Mesendoderm (in vitro differentiated cells): ENCODE measurements around the gene CELSR2.

Experiments used
- DNase-seq: peaks from one replicate; pipeline ENCODE4 v3.0.0; 2013
- H2AK5ac ChIP-seq: 2 replicates; pipeline ENCODE4 v1.6.1; 2013; ENCODE audit warnings: low read length, inconsistent platforms
- H2BK120ac ChIP-seq: 2 replicates; pipeline ENCODE4 v1.6.1; 2013; ENCODE audit warnings: low read depth, mild to moderate bottlenecking, low read length, moderate library complexity, mixed read lengths
- H2BK15ac ChIP-seq: replicated peaks from 2 replicates; pipeline ENCODE4 v1.6.1; 2013; ENCODE audit warnings: low read depth, mild to moderate bottlenecking, moderate library complexity
- H2BK5ac ChIP-seq: 2 replicates; pipeline ENCODE4 v1.6.1; 2013; ENCODE audit warnings: low read length, inconsistent platforms
- H3K18ac ChIP-seq: 2 replicates; pipeline ENCODE4 v1.6.1; 2013; ENCODE audit warnings: mild to moderate bottlenecking, low read length, mixed read lengths
- H3K23ac ChIP-seq: one replicate; pipeline ENCODE4 v1.6.1; 2013; ENCODE audit warnings: low read length
- H3K27ac ChIP-seq: 2 replicates; pipeline ENCODE4 v1.5.1; 2013; ENCODE audit warnings: low read depth, mild to moderate bottlenecking, inconsistent platforms, low read length, moderate library complexity
- H3K27me3 ChIP-seq: 2 replicates; pipeline ENCODE4 v1.6.1; 2013; ENCODE audit warnings: low read length, control low read depth, mild to moderate bottlenecking, inconsistent platforms; ENCODE audit not compliant: insufficient read depth, poor library complexity
- H3K36me3 ChIP-seq: 2 replicates; pipeline ENCODE4 v1.6.1; 2013; ENCODE audit warnings: low read length, inconsistent platforms; ENCODE audit not compliant: control insufficient read depth, insufficient read depth
- H3K4ac ChIP-seq: one replicate; pipeline ENCODE4 v1.6.1; 2013; ENCODE audit warnings: low read depth, mild to moderate bottlenecking, low read length, moderate library complexity
- H3K4me1 ChIP-seq: 2 replicates; pipeline ENCODE4 v1.6.1; 2013; ENCODE audit warnings: low read depth, low read length, inconsistent platforms; ENCODE audit not compliant: control insufficient read depth
- H3K4me2 ChIP-seq: 2 replicates; pipeline ENCODE4 v1.6.1; 2013; ENCODE audit warnings: low read length
- H3K4me3 ChIP-seq: 2 replicates; pipeline ENCODE4 v1.5.1; 2013; ENCODE audit warnings: mild to moderate bottlenecking, low read length
- H3K56ac ChIP-seq: one replicate; pipeline ENCODE4 v1.6.1; 2013; ENCODE audit warnings: low read length
- H3K79me1 ChIP-seq: 2 replicates; pipeline ENCODE4 v1.6.1; 2013; ENCODE audit warnings: low read length, inconsistent platforms
- H3K79me2 ChIP-seq: 2 replicates; pipeline ENCODE4 v1.6.1; 2013; ENCODE audit warnings: mild to moderate bottlenecking, low read length; ENCODE audit not compliant: control insufficient read depth, insufficient read depth
- H3K9ac ChIP-seq: 2 replicates; pipeline ENCODE4 v1.6.1; 2013; ENCODE audit warnings: low read length, inconsistent platforms
- H4K5ac ChIP-seq: one replicate; pipeline ENCODE4 v1.6.1; 2013; ENCODE audit warnings: low read length
- H4K8ac ChIP-seq: one replicate; pipeline ENCODE4 v1.6.1; 2013; ENCODE audit warnings: low read depth, mild to moderate bottlenecking, control low read depth, low read length, moderate library complexity
- WGBS: extraction: QIAGEN DNeasy Blood & Tissue Kit; methylation state at CpG from one replicate; pipeline ENCODE4 v1.1.7; 2013; ENCODE audit warnings: low lambda C conversion rate, missing lambda C conversion rate; ENCODE audit not compliant: insufficient coverage; ENCODE audit errors: extremely low coverage; 5-methylcytosine and 5-hydroxymethylcytosine counted together

Gene CELSR2

GRCh38 chr1:109265016-109265415 is 15.7 kb downstream of the CELSR2 start:
- Histone ChIP-seq H2BK120ac (no peak overlapping the region), H3K9ac (no peak overlapping the region), H2BK5ac (no peak overlapping the region), H3K4me1 (no peaks in the 10 kb centered on the region), H3K4me2 (no peak overlapping the region), H3K23ac (no peak overlapping the region), H2BK15ac (no peak overlapping the region), H3K4me3 (no peak overlapping the region), H4K5ac (no peak overlapping the region), H3K27me3 (no peaks in the 10 kb centered on the region), H3K79me1 (no peaks in the 10 kb centered on the region), H3K79me2 (no peaks in the 10 kb centered on the region), H3K36me3 (no peaks in the 10 kb centered on the region), H3K4ac (no peak overlapping the region), H4K8ac (no peak overlapping the region), H3K27ac (no peak overlapping the region), H3K18ac (no peak overlapping the region), H2AK5ac (no peak overlapping the region), H3K56ac (no peak overlapping the region)
- no peak for DNase-seq
- WGBS = no CpG with 5 or more reads among the region's 4 CpGs

GRCh38 chr1:109265741-109266330 is 16.5 kb downstream of the CELSR2 start:
- H2BK120ac ChIP-seq = no peak overlapping the region
- H3K79me2 ChIP-seq = no peaks in the 10 kb centered on the region
- no peak overlapping the region for H3K4me3 ChIP-seq
- no peaks in the 10 kb centered on the region for H3K79me1 ChIP-seq
- H3K36me3 ChIP-seq = no peaks in the 10 kb centered on the region
- H3K4ac ChIP-seq = no peak overlapping the region
- H3K27me3 ChIP-seq = no peaks in the 10 kb centered on the region
- H4K5ac ChIP-seq = no peak overlapping the region
- H3K4me1 ChIP-seq = no peaks in the 10 kb centered on the region
- no peak overlapping the region for H2AK5ac ChIP-seq
- no peak overlapping the region for H3K9ac ChIP-seq
- H3K23ac ChIP-seq = no peak overlapping the region
- no peak overlapping the region for H4K8ac ChIP-seq
- H2BK15ac ChIP-seq = no peak overlapping the region
- H3K18ac ChIP-seq = no peak overlapping the region
- no peak overlapping the region for H2BK5ac ChIP-seq
- WGBS = no CpG with 5 or more reads among the region's 13 CpGs
- H3K56ac ChIP-seq = no peak overlapping the region
- H3K27ac ChIP-seq = no peak overlapping the region
- H3K4me2 ChIP-seq = no peak overlapping the region
- no peak for DNase-seq

GRCh38 chr1:109266965-109267364 is 17.6 kb downstream of the CELSR2 start:
- H3K27ac ChIP-seq = no peak overlapping the region
- no peak for DNase-seq
- H2BK120ac ChIP-seq = no peak overlapping the region
- no peak overlapping the region for H3K56ac ChIP-seq
- H2AK5ac ChIP-seq = no peak overlapping the region
- no peak overlapping the region for H3K18ac ChIP-seq
- H3K4me1 ChIP-seq = no peaks in the 10 kb centered on the region
- H3K23ac ChIP-seq = no peak overlapping the region
- H3K36me3 ChIP-seq = no peaks in the 10 kb centered on the region
- H3K9ac ChIP-seq = no peak overlapping the region
- no peak overlapping the region for H2BK15ac ChIP-seq
- H3K4me2 ChIP-seq = no peak overlapping the region
- H3K4me3 ChIP-seq = no peak overlapping the region
- H4K8ac ChIP-seq = no peak overlapping the region
- H3K27me3 ChIP-seq = no peaks in the 10 kb centered on the region
- WGBS = no CpG with 5 or more reads among the region's 11 CpGs
- no peak overlapping the region for H3K4ac ChIP-seq
- H4K5ac ChIP-seq = no peak overlapping the region
- H3K79me2 ChIP-seq = no peaks in the 10 kb centered on the region
- H2BK5ac ChIP-seq = no peak overlapping the region
- no peaks in the 10 kb centered on the region for H3K79me1 ChIP-seq

GRCh38 chr1:109267743-109268300 is 18.5 kb downstream of the CELSR2 start:
- no peak overlapping the region for H3K4me3 ChIP-seq
- no peak overlapping the region for H4K8ac ChIP-seq
- H2BK5ac ChIP-seq = no peak overlapping the region
- H3K4me2 ChIP-seq = no peak overlapping the region
- H3K79me2 ChIP-seq = no peaks in the 10 kb centered on the region
- H3K79me1 ChIP-seq = no peaks in the 10 kb centered on the region
- H2BK15ac ChIP-seq = no peak overlapping the region
- no peaks in the 10 kb centered on the region for H3K27me3 ChIP-seq
- H3K18ac ChIP-seq = no peak overlapping the region
- no peak overlapping the region for H3K27ac ChIP-seq
- H3K4ac ChIP-seq = no peak overlapping the region
- H4K5ac ChIP-seq = no peak overlapping the region
- no peaks in the 10 kb centered on the region for H3K36me3 ChIP-seq
- DNase-seq = peak; percentile 50
- no CpG with 5 or more reads among the region's 17 CpGs for WGBS
- H2AK5ac ChIP-seq = no peak overlapping the region
- no peak overlapping the region for H2BK120ac ChIP-seq
- H3K9ac ChIP-seq = no peak overlapping the region
- no peaks in the 10 kb centered on the region for H3K4me1 ChIP-seq
- no peak overlapping the region for H3K23ac ChIP-seq
- H3K56ac ChIP-seq = no peak overlapping the region

- H3K23ac ChIP-seq = no peak overlapping the region
- no peak overlapping the region for H2BK15ac ChIP-seq
- H2BK5ac ChIP-seq = no peak overlapping the region
- no peaks in the 10 kb centered on the region for H3K79me2 ChIP-seq
- H3K56ac ChIP-seq = no peak overlapping the region
- H3K4me1 ChIP-seq = no peaks in the 10 kb centered on the region
- no peak overlapping the region for H4K5ac ChIP-seq
- H3K18ac ChIP-seq = no peak overlapping the region
- H3K27ac ChIP-seq = no peak overlapping the region
- no CpG with 5 or more reads among the region's 29 CpGs for WGBS
- no peak for DNase-seq
- H3K36me3 ChIP-seq = no peaks in the 10 kb centered on the region
- no peak overlapping the region for H2AK5ac ChIP-seq
- no peak overlapping the region for H3K4ac ChIP-seq
- H2BK120ac ChIP-seq = no peak overlapping the region
- H3K4me2 ChIP-seq = no peak overlapping the region
- no peak overlapping the region for H4K8ac ChIP-seq
- H3K9ac ChIP-seq = no peak overlapping the region
- no peaks in the 10 kb centered on the region for H3K27me3 ChIP-seq
- no peak overlapping the region for H3K4me3 ChIP-seq
- H3K79me1 ChIP-seq = no peaks in the 10 kb centered on the region
Measured at GRCh38 chr1:109268431-109269211, 19.3 kb downstream of the CELSR2 start.
